ENCODE data around the gene PAX4. TPM values are rescaled to one million over a fixed set of nuclear protein-coding genes. Genes with fewer than 3 reads are reported as not detected.
"Not testable (repeated sequence)": the region's sequence is repeated elsewhere in the genome, so short reads cannot be mapped to it uniquely, and the experiment has no call there.

Gene PAX4
- total RNA-seq, 2 experiments from 2014 or later: not detected

DNA sequence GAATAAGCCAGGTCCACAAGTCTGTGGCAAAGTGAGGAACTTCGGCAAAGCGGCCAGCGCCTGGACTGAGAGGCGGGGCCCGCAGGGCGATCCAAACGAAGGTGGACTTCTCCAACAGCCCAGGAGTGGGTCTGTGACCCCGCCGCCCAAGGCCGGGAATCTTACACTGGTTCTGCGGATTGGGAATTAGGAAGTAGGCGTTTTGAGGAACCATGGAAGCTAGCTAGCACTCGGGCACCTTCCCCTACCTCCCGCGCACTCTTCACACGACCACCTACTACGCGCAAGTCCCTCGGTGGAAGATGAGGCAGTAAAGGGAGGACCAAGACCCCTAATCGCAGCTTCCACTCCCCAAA is 30.3 kb downstream of the PAX4 start:
- Mint-ChIP-seq H3K4me1 (peaks cover 33% of the 10 kb centered on the region), H3K36me3 (peaks cover 11% of the 10 kb centered on the region), H3K27me3 (peaks cover 2% of the 10 kb centered on the region), H3K27ac (no peak overlapping the region), H3K9me3 (no peaks in the 10 kb centered on the region), H3K4me3 (peak overlapping the region; percentile 73)
- no peak for ATAC-seq (ENCODE audit: low read depth)
- POLR2A ChIA-PET: interaction anchor here (1.5 kb wide), 1 partner anchor 195 kb away, joined by 3 read pairs; the partner anchor contains the start of gene ZNF800
- DNase-seq: no peak

DNA sequence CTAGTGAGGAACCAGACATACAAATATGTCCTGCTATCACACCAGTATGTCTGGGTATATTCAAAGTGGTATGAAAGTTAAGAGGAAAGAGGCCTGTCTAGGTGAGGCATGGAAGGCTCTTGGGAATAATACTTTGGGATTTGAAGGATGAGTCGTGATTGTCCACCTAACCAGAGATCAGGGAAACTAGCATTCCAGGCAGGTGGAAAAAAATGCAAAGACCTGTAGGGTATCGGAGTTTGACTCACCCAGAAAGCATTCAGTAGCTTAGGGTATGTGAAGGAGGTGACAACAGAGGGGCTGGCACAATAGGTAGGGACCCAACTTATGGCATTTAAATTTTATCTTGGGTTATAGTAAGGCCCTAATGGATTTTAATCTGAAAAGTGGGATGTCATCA is 31.6 kb downstream of the PAX4 start:
- Mint-ChIP-seq H3K9me3 (no peaks in the 10 kb centered on the region), H3K27me3 (peaks cover 2% of the 10 kb centered on the region), H3K4me3 (peak overlapping the region; percentile 95), H3K27ac (no peak overlapping the region), H3K36me3 (peaks cover 12% of the 10 kb centered on the region), H3K4me1 (peaks cover 41% of the 10 kb centered on the region)
- DNase-seq: no peak
- POLR2A ChIA-PET: interaction anchor here (1.1 to 1.7 kb wide), 3 partner anchors 65 to 735 kb away, joined by 3 to 7 read pairs (median 7); partner anchors contain the start of genes SND1 and ZNF800
- no peak for ATAC-seq (ENCODE audit: low read depth)

DNA sequence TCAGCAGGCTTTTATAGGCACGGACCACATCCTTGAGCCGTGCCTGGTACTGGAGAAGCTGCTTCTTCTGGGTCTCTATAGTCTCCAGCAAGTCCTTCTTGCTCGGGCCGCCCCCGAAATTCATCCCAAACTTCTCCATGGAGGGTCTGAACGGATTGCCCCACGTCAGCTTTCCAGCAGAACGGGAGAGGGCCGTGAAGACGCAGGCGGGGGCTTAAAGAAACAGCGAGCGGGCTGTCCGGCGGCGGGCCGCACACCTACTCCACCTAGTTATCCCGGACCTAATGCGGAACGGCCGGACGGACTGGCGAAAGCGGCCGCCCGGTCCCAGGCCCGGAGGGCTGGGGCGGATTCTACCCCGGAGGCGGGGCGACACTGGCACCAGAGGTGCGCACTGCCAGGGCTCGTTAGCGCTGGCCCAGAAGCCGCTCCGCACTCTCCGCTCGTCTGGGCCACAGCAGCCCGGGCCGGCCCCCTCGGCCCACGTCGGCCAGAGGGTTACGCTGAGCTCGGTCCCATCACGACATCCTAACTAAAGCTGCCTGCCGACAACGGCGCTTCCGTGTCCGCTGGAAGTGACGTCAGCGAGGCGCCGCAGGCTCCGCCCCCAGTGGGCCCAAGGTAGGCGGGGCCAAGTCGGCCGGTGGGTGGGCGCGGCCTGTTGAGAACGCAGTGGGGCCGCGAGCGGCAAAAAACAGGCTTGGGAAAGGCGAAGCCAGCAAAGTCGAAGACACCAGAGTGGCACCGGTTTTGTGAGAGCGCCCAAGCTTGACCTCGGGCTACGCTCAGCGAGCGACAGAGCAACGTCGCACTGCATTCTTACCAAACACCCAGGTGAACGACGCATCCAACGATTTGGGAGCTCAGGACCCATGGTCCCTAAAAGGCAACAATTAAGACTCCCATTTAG is 32.6 kb downstream of the PAX4 start, which contains the start of gene GCC1:
TSS of gene GCC1 (minus strand) at position 553 of the 910 bp plus-strand sequence. CDS start at position 139, 414 bp downstream.
- Mint-ChIP-seq H3K27ac (peak within 1 kb of the TSS; percentile 92), H3K4me3 (peak within 1 kb of the TSS; percentile 95), H3K4me1 (peaks cover 44% of the 10 kb centered on the region), H3K9me3 (no peaks in the 10 kb centered on the region), H3K36me3 (peaks cover 10% of the 10 kb centered on the region), H3K27me3 (peaks cover 2% of the 10 kb centered on the region)
- DNase-seq (peak; percentile 99), ATAC-seq (ENCODE audit: low read depth) (peak; percentile 71)
- POLR2A ChIA-PET: interaction anchor here (0.5 to 1.7 kb wide), 3 partner anchors 9 to 193 kb away, joined by 3 to 7 read pairs (median 7); partner anchors contain the start of genes SND1 and ZNF800

DNA sequence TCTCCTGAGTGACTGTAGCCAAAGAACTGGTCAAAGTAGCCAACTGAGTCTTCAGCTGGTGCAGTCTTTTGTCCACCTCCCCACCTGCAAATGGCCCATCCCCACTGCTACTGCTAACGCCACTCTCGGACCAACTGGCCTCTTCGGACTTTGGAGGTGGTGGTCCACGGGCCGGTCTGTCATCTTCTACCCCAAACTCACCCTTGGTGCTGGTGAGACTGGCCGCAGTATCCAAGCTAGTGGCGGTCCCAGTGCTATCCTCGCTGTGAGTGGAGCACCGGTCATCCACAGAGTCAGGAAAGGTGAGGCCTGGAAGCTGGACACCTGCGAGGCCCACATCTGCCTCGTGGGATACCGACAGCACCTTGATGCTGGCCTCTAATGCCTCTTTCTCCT is 33.3 kb downstream of the PAX4 start:
- POLR2A ChIA-PET: interaction anchor here (0.5 kb wide), 1 partner anchor 8 kb away, joined by 3 read pairs; no protein-coding TSS in a partner anchor
- ATAC-seq (ENCODE audit: low read depth): no peak
- peak overlapping the region; percentile 95 for H3K4me3 Mint-ChIP-seq
- H3K27me3 Mint-ChIP-seq: peaks cover 2% of the 10 kb centered on the region
- no peaks in the 10 kb centered on the region for H3K9me3 Mint-ChIP-seq
- H3K4me1 Mint-ChIP-seq: peaks cover 39% of the 10 kb centered on the region
- DNase-seq: no peak
- peak overlapping the region; percentile 92 for H3K27ac Mint-ChIP-seq
- H3K36me3 Mint-ChIP-seq: peaks cover 11% of the 10 kb centered on the region

DNA sequence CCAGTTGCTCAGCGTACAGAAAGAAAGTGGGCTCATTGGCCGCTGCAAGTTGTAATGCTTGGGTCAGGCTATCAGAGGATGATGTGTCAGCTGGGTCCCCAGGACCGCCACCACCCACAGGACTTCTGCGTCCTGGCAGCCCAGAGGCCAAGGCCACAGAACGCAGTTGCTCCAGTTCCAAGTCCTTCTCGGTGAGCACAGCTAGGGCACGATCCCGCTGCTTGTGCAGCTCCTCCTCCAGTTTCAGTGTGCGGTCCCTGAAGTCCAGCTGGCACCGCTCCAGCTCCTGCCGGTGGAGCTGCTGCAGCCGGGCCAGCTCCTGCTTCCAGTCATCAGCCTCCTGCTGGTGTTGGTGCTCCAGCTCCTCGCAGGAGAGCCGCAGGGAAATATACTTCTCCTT is 35.6 kb downstream of the PAX4 start:
- H3K27ac Mint-ChIP-seq: no peak overlapping the region
- DNase-seq (no peak), ATAC-seq (ENCODE audit: low read depth) (no peak)
- H3K9me3 Mint-ChIP-seq: no peaks in the 10 kb centered on the region
- no peak overlapping the region for H3K4me3 Mint-ChIP-seq
- peaks cover 35% of the 10 kb centered on the region for H3K4me1 Mint-ChIP-seq
- POLR2A ChIA-PET: no interaction called here
- H3K27me3 Mint-ChIP-seq: peaks cover 2% of the 10 kb centered on the region
- H3K36me3 Mint-ChIP-seq: peaks cover 18% of the 10 kb centered on the region

DNA sequence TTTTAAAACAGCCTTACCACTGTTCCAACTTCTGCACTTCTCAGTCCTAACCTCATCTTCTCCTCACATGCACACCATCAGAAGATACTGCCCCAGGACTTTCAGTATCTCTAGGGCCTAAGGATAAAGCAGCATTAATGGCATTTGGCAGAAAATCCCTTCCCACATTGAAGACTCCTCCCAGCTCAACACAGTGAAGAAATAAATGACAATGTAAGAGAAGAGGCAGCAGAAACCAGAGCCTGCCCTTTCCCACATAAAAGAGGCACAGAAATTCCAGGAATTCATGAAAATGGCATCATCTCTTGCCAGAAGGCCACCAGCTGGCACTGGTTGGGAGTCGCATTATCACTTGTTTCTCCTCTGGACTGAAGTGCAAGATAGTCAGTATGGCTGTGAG is 36.2 kb downstream of the PAX4 start:
- Mint-ChIP-seq H3K4me1 (peaks cover 34% of the 10 kb centered on the region), H3K27me3 (peaks cover 2% of the 10 kb centered on the region), H3K4me3 (no peak overlapping the region), H3K9me3 (no peaks in the 10 kb centered on the region), H3K36me3 (peaks cover 18% of the 10 kb centered on the region), H3K27ac (no peak overlapping the region)
- no peak for ATAC-seq (ENCODE audit: low read depth)
- DNase-seq: no peak
- POLR2A ChIA-PET: no interaction called here

DNA sequence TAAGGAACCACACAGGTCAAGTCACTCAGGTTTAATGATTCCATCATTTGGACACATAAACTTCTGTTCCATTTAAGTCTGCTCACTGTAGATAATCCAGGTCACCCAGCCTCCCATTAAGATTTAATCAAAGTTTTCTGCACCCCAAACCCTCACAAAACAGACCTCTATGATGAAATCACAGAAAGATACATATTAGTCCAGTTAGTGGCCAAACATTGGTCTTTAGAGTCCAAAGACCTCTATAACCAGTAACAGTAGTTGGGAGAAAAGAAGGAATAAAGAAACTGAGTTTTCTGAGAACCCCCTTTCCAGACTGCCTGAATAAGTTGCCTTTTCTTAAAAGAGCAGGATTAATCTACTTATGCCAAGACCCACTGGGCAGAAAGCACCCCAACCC is 37.3 kb downstream of the PAX4 start:
- no peak for ATAC-seq (ENCODE audit: low read depth)
- Mint-ChIP-seq H3K36me3 (peaks cover 18% of the 10 kb centered on the region), H3K4me1 (peaks cover 29% of the 10 kb centered on the region), H3K9me3 (no peaks in the 10 kb centered on the region), H3K27me3 (no peaks in the 10 kb centered on the region), H3K27ac (no peak overlapping the region), H3K4me3 (no peak overlapping the region)
- DNase-seq: no peak
- POLR2A ChIA-PET: interaction anchor here (1.1 kb wide), 1 partner anchor 10 kb away, joined by 3 read pairs; no protein-coding TSS in a partner anchor

DNA sequence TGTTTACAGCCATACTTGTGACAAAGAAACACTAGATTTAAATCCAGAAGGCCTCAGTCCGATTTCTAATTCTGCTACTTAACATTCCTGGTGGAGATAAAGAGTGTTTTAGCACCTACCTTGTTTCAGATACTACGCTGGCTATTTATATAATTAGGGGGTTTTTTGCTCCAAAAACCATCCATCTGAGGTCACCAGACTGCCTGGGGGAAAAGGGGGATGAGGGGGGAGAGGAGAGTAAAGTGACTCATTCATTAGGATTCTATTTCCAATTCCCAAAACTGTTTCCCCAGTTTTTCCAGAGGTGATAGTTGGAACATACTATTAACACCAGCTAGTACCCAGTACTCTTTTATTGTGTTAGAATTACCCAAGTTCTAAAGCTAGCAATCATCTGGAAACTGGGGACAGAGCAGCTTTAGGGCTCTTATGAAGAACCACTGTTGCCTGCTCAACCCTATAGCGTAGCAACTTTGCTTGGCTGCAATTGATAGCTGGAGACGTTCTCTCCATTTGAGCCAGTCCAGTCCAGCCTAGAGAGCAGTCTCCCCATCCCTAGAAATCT is 39.1 kb downstream of the PAX4 start:
- peaks cover 18% of the 10 kb centered on the region for H3K36me3 Mint-ChIP-seq
- POLR2A ChIA-PET: no interaction called here
- no peaks in the 10 kb centered on the region for H3K27me3 Mint-ChIP-seq
- H3K27ac Mint-ChIP-seq: no peak overlapping the region
- DNase-seq (no peak), ATAC-seq (ENCODE audit: low read depth) (no peak)
- peaks cover 18% of the 10 kb centered on the region for H3K4me1 Mint-ChIP-seq
- no peak overlapping the region for H3K4me3 Mint-ChIP-seq
- no peaks in the 10 kb centered on the region for H3K9me3 Mint-ChIP-seq

DNA sequence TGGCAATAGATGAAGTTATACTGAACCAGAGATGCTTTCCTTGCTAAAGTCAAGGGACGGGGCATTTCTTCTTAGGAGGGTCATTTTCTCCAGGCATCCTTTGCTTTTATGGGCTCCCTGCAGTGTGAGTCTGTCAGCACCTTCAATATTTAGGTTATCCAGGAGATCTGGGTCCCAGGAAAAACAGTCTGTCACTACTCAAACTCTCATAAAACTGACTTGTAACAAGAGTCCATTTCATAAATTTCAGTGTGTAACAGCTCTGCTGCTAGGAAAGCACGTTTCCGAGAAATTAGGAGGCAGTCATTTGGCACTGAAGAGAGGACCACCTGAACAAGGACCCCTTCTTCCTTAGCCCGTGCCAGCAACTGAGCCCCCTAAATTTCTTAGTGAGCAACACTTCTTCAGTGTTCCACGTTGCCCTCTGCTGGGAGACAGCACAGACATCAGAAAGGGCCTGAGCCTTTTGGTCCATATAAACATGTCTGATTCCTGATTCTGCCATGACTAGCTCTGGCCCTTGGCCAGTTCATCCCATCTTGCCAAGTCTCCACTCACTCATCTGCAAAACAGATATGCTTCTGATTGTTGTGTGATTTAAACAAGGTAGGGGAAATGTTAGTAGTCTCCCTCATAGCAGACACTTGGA is 39.8 kb downstream of the PAX4 start:
- ATAC-seq (ENCODE audit: low read depth): no peak
- no peak overlapping the region for H3K4me3 Mint-ChIP-seq

DNA sequence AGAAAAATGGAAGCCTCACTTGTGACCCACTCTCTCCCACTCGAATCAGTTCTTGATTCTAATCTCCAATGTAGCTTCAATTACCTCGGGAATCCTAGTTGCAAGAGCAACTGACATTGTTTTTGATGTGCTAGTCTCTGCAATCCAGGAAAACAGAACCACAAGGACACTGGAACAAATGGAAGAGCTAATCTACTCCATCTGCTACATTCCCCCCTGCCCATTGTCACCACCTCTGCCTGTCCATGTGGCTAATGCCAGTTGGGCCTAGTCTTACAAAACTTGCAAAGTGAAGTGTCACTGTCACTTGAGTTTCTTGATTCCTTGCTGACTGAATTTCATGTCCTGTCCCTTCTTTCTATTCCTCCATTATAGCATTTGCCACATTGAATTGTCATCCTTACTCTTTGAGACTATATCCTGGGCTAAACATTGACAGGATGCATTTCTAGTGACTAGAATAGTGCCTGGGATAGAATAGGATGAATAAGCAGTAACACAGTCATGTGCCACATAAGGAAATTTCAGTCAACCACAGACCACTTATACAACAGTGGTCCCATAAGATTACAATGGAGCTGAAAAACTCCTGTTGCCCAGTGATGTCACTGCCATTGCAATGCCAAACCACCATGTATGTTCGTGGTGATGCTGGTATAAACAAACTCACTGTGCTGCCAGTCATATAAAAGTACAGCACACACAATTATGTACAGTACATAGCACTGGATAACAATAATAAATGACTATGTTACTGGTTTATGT is 46.0 kb downstream of the PAX4 start:
- H3K4me1 Mint-ChIP-seq: no peaks in the 10 kb centered on the region
- DNase-seq: no peak
- ATAC-seq (ENCODE audit: low read depth): no peak
- H3K4me3 Mint-ChIP-seq: no peak overlapping the region
- no peaks in the 10 kb centered on the region for H3K9me3 Mint-ChIP-seq
- no peaks in the 10 kb centered on the region for H3K36me3 Mint-ChIP-seq
- POLR2A ChIA-PET: no interaction called here
- no peak overlapping the region for H3K27ac Mint-ChIP-seq
- no peaks in the 10 kb centered on the region for H3K27me3 Mint-ChIP-seq

More for the DNA sequence above, 39.8 kb downstream of the PAX4 start:
- no peak for DNase-seq
- no peaks in the 10 kb centered on the region for H3K27me3 Mint-ChIP-seq
- H3K27ac Mint-ChIP-seq: no peak overlapping the region
- H3K36me3 Mint-ChIP-seq: peaks cover 18% of the 10 kb centered on the region
- H3K9me3 Mint-ChIP-seq: no peaks in the 10 kb centered on the region
- POLR2A ChIA-PET: no interaction called here
- peaks cover 13% of the 10 kb centered on the region for H3K4me1 Mint-ChIP-seq

DNA sequence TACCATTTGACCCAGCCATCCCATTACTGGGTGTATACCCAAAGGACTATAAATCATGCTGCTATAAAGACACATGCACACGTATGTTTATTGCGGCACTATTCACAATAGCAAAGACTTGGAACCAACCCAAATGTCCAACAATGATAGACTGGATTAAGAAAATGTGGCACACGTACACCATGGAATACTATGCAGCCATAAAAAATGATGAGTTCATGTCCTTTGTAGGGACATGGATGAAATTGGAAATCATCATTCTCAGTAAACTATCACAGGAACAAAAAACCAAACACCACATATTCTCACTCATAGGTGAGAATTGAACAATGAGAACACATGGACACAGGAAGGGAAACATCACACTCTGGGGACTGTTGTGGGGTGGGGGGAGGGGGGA is 49.9 kb downstream of the PAX4 start:
- H3K9me3 Mint-ChIP-seq; ATAC-seq (ENCODE audit: low read depth); DNase-seq; H3K27me3 Mint-ChIP-seq; H3K36me3 Mint-ChIP-seq; H3K4me1 Mint-ChIP-seq; H3K4me3 Mint-ChIP-seq; POLR2A ChIA-PET; H3K27ac Mint-ChIP-seq: not testable (repeated sequence)

DNA sequence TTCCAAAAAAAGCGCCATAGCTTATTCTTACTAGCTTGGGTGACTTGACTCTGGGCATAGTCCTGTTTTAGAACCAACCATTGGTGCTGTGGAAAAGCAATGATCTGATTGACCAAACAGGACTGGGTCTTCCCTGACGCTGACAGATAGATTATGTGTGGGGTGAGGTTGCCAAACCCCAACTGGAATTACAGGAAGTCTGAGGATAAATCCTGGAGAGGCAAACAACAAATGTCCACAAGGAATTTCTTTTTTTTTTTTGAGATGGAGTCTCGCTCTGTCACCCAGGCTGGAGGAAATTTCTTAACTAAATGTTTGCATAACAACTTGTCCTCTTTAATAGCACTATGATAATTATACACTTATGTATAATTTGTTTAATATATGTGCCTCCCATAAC is 51.7 kb downstream of the PAX4 start:
- H3K27ac Mint-ChIP-seq: no peak overlapping the region
- DNase-seq (no peak), ATAC-seq (ENCODE audit: low read depth) (no peak)
- no peaks in the 10 kb centered on the region for H3K4me1 Mint-ChIP-seq
- H3K27me3 Mint-ChIP-seq: no peaks in the 10 kb centered on the region
- H3K9me3 Mint-ChIP-seq: no peaks in the 10 kb centered on the region
- H3K36me3 Mint-ChIP-seq: peaks cover 2% of the 10 kb centered on the region
- POLR2A ChIA-PET: no interaction called here
- H3K4me3 Mint-ChIP-seq: no peak overlapping the region

All from activated naive CD8-positive, alpha-beta T cell treated with anti-CD3 and anti-CD28 coated beads, Interleukin-2, amount 10 ng/mL, durations not matched to agents 7 days and 5 days (primary cell).